IPS-15b (cell line): Measurements from ENCODE around the gene CDK5RAP2.

Source experiments
- H3K27me3 ChIP-seq: one replicate; pipeline ENCODE4 v1.6.1; 2013; ENCODE audit warnings: low read length; ENCODE audit not compliant: control insufficient read depth, insufficient read depth
- H3K36me3 ChIP-seq: one replicate; pipeline ENCODE4 v1.6.1; 2013; ENCODE audit warnings: low read length; ENCODE audit not compliant: control insufficient read depth, insufficient read depth
- H3K4me1 ChIP-seq: one replicate; pipeline ENCODE4 v1.6.1; 2013; ENCODE audit warnings: mild to moderate bottlenecking, low read length; ENCODE audit not compliant: control insufficient read depth, insufficient read depth
- H3K4me3 ChIP-seq: one replicate; pipeline ENCODE4 v1.5.1; 2013; ENCODE audit warnings: low read depth, low read length
- H3K9ac ChIP-seq: one replicate; pipeline ENCODE4 v1.6.1; 2013; ENCODE audit warnings: low read depth, mild to moderate bottlenecking, low read length
- H3K9me3 ChIP-seq: one replicate; pipeline ENCODE4 v1.6.1; 2013; ENCODE audit warnings: mild to moderate bottlenecking, low read length; ENCODE audit not compliant: control insufficient read depth, insufficient read depth

Gene CDK5RAP2

GRCh38 chr9:120418315-120418714 lies 161.7 kb downstream of the CDK5RAP2 start:
- Histone ChIP-seq H3K36me3 (no peaks in the 10 kb centered on the region), H3K9me3 (no peaks in the 10 kb centered on the region), H3K9ac (no peak overlapping the region), H3K4me3 (no peak overlapping the region), H3K27me3 (no peaks in the 10 kb centered on the region), H3K4me1 (peaks cover 13% of the 10 kb centered on the region)

DNA sequence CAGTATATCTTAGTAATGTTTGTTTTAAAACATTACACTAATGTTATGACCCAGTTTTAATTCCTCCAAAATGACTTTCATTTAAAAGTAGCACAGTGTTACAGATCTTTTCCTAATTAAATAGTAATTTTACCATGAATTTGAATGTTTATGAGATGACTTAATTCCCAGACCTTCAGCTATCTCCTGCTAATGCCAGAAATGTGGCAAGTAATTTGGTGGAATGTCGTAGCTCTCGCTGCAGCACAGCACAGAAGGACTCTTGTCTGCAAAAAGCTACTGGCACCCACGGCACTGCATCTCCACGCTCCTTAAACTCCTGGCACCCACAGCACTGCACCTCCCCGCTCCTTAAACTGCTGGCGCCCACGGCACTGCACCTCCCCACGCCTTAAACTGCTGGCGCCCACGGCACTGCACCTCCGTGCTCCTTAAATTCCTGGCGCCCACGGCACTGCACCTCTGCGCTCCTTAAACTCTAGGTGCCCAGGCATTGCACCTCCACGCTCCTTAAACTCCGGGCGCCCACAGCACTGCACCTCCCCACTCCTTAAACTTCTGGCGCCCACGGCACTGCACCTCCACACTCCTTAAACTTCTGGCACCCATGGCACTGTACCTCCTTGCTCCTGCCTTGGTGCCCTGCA lies 163.1 kb downstream of the CDK5RAP2 start:
- Histone ChIP-seq H3K4me1 (peaks cover 26% of the 10 kb centered on the region), H3K27me3 (no peaks in the 10 kb centered on the region), H3K9ac (no peak overlapping the region), H3K9me3 (no peaks in the 10 kb centered on the region), H3K4me3 (no peak overlapping the region), H3K36me3 (no peaks in the 10 kb centered on the region)

DNA sequence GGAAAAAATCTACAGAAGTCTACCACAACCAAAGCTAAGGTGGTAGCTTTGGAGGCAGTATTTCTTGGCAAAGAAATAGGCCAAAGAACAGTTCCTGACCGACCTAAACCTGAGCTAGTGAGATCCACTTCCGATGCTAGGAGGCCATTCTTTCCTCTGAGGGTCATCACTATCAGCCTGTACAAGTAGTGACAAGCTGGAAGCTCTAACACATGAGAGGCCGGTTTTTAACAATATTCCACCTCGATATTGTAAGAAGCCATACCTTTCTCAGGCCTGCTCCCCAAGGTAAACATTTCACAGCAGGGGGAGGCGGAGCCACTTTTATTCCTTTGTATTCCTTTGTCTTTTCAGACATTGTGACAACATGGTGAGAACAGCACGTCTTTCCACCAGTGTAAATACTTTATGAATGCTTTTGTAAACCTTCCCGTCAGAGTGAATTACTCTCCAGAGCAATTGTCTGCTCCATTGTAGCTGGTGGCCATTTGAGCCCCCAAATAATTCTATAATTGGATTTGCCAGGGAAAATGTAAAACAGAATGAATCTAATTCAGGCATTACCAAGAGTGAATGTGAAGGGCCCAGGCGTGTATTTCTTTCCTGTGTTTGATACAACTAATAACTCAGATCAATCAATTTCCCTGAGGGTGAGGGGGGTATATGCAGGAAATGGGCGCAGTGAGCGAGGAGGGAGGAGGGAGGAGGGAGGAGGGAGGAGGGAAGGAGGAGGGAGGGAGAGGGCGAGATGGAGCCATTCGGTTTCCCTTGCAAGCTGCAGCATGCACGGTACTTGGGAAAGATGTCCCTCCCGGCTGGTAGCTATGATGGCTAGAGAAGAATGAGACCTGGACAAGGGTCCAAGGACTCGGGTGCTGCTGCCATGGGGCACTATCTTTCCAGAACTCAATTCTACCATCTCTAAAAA lies 166.6 kb downstream of the CDK5RAP2 start:
- Histone ChIP-seq H3K36me3 (peaks cover 8% of the 10 kb centered on the region), H3K9ac (no peak overlapping the region)

DNA sequence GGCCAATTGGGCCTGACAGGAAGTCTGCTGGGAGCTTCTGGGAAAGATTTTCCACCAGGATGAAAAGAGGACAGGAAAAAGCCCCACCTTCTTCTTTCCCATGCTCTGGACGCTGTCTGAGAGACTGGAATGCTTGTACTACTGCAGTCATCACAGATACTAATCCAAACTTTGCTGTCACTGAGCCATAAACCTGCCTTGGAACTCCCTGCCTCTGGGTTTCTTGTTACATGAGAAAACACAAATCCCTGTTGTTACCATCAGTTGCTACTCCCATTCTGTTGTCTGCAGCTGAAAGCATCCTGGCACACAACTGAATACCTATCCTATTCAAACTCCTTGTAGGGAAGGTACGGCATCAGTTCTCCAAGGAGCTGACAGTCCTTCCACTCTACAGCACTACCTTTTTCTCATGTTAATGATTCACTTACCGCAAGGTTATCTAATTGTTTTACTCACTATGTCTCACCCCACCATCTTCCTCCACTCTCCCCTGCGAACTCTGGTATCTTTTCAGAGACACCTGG lies 167.5 kb downstream of the CDK5RAP2 start:
- H3K9ac ChIP-seq: no peak overlapping the region
- H3K9me3 ChIP-seq: no peaks in the 10 kb centered on the region
- H3K4me3 ChIP-seq: no peak overlapping the region
- peaks cover 10% of the 10 kb centered on the region for H3K36me3 ChIP-seq
- no peaks in the 10 kb centered on the region for H3K27me3 ChIP-seq
- H3K4me1 ChIP-seq: peaks cover 26% of the 10 kb centered on the region

More for the DNA sequence above, 166.6 kb downstream of the CDK5RAP2 start:
- Histone ChIP-seq H3K4me3 (no peak overlapping the region), H3K9me3 (no peaks in the 10 kb centered on the region), H3K27me3 (no peaks in the 10 kb centered on the region), H3K4me1 (peaks cover 26% of the 10 kb centered on the region)

DNA sequence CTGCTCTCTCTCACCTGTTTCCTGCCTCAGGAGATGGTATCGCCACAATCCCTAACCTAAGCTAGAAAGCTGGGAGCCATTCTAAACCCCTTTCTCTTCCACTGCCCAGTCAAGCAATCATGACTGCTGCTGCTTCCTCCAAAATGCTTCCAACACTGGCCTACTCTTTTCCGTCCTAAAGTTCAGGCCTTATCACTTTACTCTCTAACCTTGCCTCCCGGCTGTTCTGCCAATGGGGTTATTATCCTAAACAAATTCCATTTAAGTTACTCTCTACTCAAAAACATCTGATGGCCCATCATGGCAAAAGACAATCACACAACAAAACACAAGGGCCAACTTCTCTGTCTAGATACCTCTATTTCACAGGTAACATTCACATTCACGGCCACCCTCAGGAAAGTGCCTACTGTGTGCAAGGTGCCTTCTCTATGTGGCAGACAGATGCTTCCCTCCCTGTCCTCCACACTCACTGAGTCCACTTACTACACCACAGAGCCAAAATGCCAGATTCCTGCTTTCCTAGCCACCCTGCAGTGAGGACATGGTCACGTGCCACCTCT lies 168.0 kb downstream of the CDK5RAP2 start:
- Histone ChIP-seq H3K9ac (no peak overlapping the region), H3K9me3 (no peaks in the 10 kb centered on the region), H3K36me3 (peaks cover 12% of the 10 kb centered on the region), H3K27me3 (no peaks in the 10 kb centered on the region), H3K4me1 (peaks cover 26% of the 10 kb centered on the region), H3K4me3 (no peak overlapping the region)

DNA sequence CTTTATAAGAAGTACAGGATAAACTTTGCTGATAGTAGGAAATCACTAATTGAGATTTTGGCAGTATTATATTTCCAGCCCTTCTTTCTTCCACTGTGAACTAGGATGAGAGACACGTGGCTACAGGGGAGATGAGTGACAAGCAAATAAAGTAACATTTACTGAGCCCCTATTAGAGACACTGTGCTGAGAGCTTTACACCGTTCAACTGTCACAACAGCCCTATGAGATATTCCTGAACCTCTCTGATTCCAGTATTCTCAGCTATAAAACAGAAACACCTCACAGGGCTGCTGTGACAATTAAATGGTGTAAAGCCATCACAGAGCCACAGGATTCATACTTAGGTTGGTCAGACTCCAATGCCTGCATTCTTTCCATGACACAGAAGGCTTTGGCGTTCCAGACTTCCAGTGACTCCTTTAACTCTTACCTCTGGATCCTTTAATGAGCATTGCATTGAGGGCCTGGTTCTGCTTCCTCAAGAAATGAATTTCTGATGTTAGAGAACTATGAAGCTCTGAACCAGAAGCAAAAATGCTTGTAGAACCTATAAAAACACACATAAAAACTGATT lies 169.0 kb downstream of the CDK5RAP2 start:
- Histone ChIP-seq H3K4me1 (peaks cover 26% of the 10 kb centered on the region), H3K27me3 (no peaks in the 10 kb centered on the region), H3K36me3 (peaks cover 15% of the 10 kb centered on the region), H3K9ac (no peak overlapping the region), H3K9me3 (no peaks in the 10 kb centered on the region), H3K4me3 (no peak overlapping the region)

- H3K36me3 ChIP-seq: peaks cover 25% of the 10 kb centered on the region
- H3K9ac ChIP-seq: no peak overlapping the region
- H3K27me3 ChIP-seq: no peaks in the 10 kb centered on the region
- H3K9me3 ChIP-seq: no peaks in the 10 kb centered on the region
- H3K4me3 ChIP-seq: no peak overlapping the region
- H3K4me1 ChIP-seq: peaks cover 15% of the 10 kb centered on the region
These were observed 171.2 kb downstream of the CDK5RAP2 start for GRCh38 chr9:120408680-120409258.

GRCh38 chr9:120405860-120406259 lies 174.1 kb downstream of the CDK5RAP2 start:
- H3K4me3 ChIP-seq: no peak overlapping the region
- no peaks in the 10 kb centered on the region for H3K9me3 ChIP-seq
- no peak overlapping the region for H3K9ac ChIP-seq
- H3K27me3 ChIP-seq: no peaks in the 10 kb centered on the region
- H3K36me3 ChIP-seq: peaks cover 40% of the 10 kb centered on the region
- no peaks in the 10 kb centered on the region for H3K4me1 ChIP-seq

DNA sequence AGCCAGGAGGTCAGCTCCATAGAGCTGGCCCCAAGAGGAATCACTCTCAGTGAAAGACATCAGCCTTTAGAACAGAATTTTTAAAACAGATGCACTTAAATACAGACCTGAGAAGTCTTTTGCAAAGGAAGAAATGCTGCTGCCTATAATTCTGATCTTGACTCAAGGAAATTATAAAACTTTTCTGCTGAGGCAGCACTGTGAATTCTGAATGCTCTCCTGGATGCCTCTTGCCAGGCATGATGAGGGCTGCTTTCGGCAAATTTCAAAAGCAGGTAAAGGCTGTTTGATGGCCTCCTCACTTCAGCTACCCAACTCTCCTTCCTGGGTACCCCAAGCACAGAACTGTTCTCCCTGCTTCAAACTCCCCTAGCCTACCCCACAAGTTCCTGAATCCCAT lies 174.8 kb downstream of the CDK5RAP2 start:
- Histone ChIP-seq H3K9ac (no peak overlapping the region), H3K9me3 (no peaks in the 10 kb centered on the region), H3K27me3 (no peaks in the 10 kb centered on the region), H3K4me3 (no peak overlapping the region), H3K36me3 (peaks cover 40% of the 10 kb centered on the region), H3K4me1 (no peaks in the 10 kb centered on the region)

- Histone ChIP-seq H3K9me3 (no peaks in the 10 kb centered on the region), H3K27me3 (no peaks in the 10 kb centered on the region), H3K36me3 (peaks cover 35% of the 10 kb centered on the region), H3K4me1 (no peaks in the 10 kb centered on the region), H3K9ac (no peak overlapping the region), H3K4me3 (no peak overlapping the region)
These were observed 176.5 kb downstream of the CDK5RAP2 start for GRCh38 chr9:120403543-120403856.

DNA sequence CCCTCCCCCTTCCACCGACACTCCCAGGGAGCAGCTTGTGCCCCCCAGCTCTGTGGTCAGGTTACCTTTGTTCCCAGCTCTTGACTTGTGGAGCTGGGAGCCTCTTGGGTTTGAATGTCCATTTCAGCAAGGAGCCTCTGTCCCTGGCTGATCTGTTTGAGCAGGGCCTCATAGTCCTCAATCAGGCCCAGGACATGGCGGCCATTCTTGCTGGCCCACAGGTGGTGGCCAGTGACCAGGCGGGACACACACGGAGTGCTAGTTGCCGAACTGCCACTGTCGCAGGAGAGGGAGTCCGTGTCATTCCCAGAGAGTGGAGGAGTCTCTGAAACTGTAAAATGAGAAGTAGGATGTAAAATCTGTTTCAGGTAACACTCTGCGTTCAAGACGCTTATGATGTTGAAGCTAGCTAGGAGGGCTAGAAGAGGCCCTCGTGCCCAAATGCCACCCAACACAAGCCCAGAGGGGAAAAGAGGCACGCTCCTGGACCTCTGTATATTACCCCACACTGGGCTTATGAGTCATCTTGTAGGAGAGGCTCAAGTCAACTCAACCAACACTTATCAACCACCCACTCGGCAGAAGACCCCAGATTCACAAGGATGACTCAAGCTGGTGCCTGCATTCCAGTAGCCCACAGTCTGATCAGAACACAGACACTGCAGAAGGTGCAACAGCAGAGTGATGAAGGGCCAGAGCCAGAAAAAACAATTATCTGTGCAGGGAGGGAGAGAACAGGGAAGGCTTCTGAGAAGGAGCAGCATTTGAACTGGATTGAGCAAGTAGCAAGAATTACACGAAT lies 177.0 kb downstream of the CDK5RAP2 start:
- Histone ChIP-seq H3K9me3 (no peaks in the 10 kb centered on the region), H3K4me3 (no peak overlapping the region), H3K9ac (no peak overlapping the region), H3K36me3 (peaks cover 32% of the 10 kb centered on the region), H3K4me1 (no peaks in the 10 kb centered on the region), H3K27me3 (no peaks in the 10 kb centered on the region)
